H4 (cell line): ENCODE measurements around the gene ATP6V1F. TPM values are rescaled to one million over a fixed set of nuclear protein-coding genes. Genes with fewer than 3 reads are reported as not detected.

Source experiments
- DNase-seq: peaks from one replicate; pipeline ENCODE4 v3.0.0-alpha.2; 2015; ENCODE audit warnings: low spot score
- total RNA-seq: library from RNA; depleted of rRNA; stranded (reverse); fragments of >200 nt; shearing (Covaris generic); gene quantifications from 2 replicates; pipeline ENCODE4 v1.2.3, GENCODE V29; 2014; rRNA removed

The ATP6V1F gene
- total RNA-seq: 119 and 124 TPM in 2 replicates

GRCh38 chr7:128862571-128863432, at the start of gene ATP6V1F:
Gene ATP6V1F, plus strand, starts transcription at chr7:128862856. Its CDS starts 49 bp downstream, at chr7:128862905.
- DNase-seq: peak; percentile 97

- DNase-seq: no peak
Observed at GRCh38 chr7:128814499-128814898, 48.2 kb upstream of the ATP6V1F start.

- no peak for DNase-seq
Observed at GRCh38 chr7:128815289-128815942, 47.2 kb upstream of the ATP6V1F start.

GRCh38 chr7:128818694-128819093, 44.0 kb upstream of the ATP6V1F start:
- DNase-seq: no peak

DNA sequence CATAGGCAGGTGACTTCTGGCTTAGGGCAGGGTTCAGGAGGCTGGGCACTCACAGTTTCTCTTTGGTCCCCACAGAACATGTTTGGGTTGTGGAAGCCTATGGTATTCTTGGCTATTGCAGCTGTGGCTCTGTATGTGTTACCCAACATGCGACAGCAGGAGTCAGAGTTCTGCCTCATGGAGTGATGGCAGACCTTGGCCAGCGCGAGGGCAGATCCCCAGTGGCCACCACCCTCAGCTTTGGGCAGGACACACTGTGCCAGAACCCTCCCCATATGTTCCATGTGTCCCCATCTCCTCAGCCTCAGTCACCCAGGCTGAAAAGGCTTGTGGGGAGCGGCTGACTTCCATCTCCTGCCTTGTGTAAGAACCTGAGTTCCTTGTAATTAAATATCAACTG, 40.9 kb upstream of the ATP6V1F start:
- DNase-seq: no peak

- DNase-seq: no peak
Observed at GRCh38 chr7:128826512-128826911, 36.1 kb upstream of the ATP6V1F start.

DNA sequence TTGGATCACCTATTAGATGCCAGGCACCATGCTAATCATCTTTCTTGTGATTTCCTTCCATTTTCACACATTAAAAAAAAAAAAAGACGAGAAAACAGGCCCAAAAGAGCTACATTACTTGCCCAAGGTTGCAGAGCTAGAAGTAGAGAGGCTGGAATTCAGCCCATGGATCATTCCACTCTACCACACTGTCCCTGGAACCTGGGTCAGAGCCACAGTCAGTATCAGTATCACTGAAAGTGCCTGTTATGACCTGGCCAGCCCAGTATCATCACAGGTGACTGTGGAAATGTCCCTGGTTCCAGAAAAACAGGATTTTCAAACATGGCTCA, 35.8 kb upstream of the ATP6V1F start:
- DNase-seq: no peak

- DNase-seq: no peak
Observed at GRCh38 chr7:128827248-128827958, 35.3 kb upstream of the ATP6V1F start.

DNA sequence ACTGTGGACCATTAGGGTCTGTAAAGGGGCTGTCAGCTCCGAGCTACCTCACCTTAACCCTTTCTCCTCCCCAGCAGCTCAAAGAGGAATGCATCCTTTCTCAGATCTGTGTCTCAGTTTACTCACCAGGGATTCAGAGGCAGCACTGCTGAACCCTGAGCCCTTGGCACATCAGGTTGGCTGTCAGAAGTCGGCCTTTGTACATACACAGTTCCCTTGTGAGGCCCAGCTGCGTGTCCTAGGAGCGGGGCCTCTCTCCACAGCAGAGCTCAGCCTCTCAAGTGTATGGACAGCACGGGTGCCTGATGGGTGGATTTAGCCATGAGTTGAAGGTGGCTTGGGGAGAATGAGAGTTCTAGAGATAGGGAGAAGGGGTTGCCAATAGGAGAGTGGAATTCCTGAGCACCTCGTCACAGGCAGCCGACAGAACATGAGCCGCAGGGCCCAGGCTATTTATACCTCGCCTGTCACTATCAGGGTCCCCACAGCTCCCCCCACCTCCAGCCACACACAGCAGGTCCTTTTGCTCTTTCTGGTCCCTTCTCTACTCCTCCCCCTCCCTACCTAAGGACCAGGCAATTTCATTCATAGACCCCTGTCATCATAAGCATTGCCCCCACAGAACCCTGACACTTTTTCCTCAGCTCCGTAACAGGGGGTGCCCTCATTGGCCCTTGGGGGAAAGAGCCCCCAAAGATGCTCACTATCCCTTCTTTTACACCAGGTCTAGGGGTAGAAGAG, 34.5 kb upstream of the ATP6V1F start:
- no peak for DNase-seq

DNA sequence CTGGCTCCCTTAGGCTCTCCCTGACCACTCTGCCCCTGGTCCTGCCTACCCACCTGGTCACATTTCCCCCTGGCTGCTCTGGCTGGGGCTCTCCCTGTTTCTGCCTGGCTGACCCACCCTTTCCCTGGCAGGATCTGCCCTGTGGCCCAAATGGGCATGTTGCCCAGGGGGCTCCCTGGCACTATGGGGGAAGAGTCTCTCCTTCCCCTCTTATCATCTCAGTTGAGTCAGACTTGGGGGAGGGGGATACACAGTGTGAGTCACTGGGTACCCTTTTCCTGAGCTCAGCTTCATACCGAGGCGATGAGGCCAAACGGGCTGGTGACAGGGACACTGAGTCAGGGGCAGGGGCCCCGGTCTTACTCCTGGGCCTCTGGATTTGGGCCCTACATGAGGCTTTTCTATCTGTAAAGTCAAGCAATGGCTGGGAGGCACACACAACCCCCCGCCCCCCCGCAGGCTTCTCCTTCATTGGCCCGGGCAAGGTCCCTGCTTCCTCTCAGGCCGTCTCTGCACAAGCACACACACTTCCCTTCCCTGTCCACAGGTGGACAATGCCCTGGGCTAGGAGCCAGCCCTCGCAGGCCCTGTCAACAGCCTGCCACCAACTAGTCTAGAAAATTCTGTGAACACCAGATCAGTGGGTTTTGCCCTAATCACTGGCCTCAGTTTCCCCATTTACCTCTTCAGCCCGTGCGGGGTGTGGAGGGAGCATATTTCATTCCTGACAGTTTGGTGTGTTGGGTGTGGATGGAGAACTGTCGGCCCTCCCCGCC, 33.1 kb upstream of the ATP6V1F start:
- no peak for DNase-seq

DNA sequence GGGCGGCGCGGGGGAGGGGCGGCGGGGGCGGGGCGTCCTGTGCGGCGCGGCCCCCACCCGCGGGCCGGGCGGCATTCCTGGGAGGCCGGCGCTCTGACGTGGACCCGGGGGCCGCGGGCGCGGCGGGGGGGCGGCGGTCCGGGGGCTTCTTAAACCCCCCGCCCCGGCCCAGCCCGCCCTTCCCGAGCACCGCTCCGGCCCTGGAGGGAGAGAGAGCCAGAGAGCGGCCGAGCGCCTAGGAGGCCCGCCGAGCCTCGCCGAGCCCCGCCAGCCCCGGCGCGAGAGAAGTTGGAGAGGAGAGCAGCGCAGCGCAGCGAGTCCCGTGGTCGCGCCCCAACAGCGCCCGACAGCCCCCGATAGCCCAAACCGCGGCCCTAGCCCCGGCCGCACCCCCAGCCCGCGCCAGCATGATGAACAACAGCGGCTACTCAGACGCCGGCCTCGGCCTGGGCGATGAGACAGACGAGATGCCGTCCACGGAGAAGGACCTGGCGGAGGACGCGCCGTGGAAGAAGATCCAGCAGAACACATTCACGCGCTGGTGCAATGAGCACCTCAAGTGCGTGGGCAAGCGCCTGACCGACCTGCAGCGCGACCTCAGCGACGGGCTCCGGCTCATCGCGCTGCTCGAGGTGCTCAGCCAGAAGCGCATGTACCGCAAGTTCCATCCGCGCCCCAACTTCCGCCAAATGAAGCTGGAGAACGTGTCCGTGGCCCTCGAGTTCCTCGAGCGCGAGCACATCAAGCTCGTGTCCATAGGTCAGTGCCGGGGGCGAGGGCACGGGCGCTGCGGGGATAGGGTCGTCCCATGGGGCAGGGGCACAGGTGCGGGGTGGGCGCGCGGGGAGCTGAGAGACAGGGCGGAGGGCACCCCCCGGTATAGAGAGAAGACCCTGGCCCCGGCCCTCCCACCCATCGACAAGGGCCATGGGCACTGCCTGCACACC, 32.2 kb upstream of the ATP6V1F start, which contains the start of gene FLNC:
TSS of gene FLNC (plus strand) at position 176 of the 947 bp plus-strand sequence. CDS start at position 408, 232 bp downstream.
- no peak for DNase-seq

DNA sequence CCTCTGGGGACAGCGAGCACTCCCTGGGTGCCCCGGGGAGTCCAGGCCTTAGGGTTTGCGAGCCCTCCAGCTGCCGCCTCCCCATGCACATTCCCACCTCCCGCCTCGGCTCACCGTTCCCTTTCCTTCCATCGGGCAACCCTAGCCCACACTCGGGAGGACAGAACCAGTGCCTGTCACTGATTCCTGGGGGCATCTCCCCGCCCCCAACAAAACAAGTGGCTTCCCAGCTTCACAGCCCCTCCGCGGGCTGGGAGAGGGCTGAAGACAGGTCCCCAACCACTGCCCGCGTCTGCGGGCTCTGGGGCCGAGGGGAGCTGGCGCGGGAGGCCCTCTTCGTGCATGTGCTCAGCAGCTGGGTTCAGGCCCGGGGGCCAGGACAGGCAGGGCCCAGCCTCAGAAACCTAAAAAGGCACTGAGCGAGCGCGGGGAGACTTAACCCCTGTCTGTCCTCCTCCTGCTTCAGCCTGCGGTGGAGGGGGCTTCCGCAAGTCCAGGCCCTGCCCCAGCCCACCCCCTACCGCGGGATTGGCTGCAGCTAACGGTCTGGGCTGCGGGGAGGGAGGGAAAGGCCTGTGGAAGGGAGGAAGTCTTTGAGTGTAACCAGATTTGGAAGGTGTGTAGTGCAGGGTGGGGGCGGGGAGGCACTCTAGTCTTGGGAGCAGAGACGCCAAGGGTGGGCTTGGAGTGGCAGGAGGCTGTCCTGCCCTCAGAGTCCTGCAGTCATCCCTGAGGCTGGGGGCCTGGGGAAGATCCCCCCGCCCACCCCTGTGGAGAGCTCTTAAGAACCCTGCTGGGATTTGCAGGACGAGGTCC, 31.3 kb upstream of the ATP6V1F start:
- no peak for DNase-seq

GRCh38 chr7:128831994-128832879, 30.4 kb upstream of the ATP6V1F start:
- no peak for DNase-seq

GRCh38 chr7:128832880-128833147, 29.8 kb upstream of the ATP6V1F start:
- DNase-seq: no peak

DNA sequence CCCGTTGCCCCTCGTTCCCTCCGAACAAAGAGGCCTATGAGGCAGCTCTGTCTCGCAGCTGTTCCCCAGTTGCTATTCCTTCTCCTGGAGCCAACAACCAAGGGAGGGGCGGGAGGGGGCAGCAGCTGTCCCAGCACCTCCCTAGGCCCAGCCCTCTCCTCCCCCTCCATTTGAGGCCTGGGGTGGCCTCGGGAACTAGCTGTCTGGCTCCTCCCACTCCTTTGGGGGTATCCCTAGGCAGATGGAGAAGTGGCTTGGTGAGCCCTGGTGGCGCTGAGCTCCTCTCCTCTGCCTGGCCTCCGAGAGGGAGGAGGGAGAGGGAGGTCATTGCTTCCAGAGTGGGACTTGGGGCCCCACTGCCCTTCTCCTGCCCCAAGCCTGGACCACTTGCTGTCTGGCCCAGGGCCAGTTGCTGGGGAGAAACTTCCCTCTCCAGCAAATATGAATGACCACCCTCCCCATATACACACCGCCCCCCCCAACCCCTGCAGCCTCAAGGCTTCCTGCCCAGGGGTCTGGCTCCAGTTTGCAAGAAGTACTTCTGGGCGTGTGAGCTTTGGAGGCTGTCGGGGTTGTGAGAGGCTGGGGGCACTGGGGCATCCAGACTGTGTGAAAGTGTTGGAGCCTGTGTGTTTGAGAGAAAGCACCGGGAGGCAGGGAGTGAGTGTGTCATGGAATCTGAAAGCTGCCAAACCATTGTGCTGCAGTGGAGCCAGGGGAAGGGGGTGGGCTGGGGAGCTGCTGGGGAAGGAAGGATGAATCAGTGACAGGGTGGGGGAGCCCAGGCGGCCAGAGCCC, 29.3 kb upstream of the ATP6V1F start:
- no peak for DNase-seq

DNA sequence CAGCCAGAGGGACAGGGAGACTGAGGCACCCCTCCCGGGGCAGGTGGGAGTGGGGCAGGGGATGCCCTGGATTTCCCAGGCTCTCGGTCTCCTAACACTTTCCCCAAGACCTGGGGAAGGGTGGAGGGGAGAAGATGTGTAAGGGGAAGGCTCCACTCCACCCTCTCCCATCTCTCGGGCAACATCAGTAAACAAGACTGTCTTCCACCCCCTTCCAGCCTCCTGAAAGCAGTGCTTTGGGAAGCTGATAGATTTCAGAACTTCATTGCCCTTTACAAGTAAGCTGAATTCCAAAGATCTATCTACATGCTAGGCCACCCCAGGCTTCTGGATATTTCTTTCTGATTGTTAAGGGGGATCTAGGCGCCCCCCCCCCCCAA, 28.7 kb upstream of the ATP6V1F start:
- DNase-seq: no peak

DNA sequence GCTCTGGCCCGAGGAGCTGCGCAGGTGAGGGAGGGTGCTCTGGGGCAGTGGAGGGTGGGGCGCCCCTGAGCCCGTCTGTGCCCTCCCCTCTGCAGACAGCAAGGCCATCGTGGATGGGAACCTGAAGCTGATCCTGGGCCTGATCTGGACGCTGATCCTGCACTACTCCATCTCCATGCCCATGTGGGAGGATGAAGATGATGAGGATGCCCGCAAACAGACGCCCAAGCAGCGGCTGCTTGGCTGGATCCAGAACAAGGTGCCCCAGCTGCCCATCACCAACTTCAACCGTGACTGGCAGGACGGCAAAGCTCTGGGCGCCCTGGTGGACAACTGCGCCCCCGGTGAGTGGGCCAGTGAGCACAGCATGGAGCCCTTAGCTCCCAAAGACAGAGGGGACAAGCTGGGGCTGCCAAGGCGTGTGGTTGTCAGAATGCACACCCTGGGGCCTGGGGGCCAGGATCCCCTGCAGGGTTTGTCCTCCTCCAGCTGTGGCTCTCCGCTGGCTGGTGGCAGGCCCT, 27.4 kb upstream of the ATP6V1F start:
- DNase-seq: no peak
